Right ventricle myocardium superior (tissue), 1 donor: ENCODE data around the gene TMEM14B. TPM values are rescaled to one million over a fixed set of nuclear protein-coding genes. Genes with fewer than 3 reads are reported as not detected.

ENCODE experiments used
- ATAC-seq: fragments of 200-7000 bp; cut with Tn5 transposase; one replicate; pipeline ENCODE4 v1.9.1; 2020; ENCODE audit warnings: mild to moderate bottlenecking; ENCODE audit not compliant: poor library complexity
- DNase-seq: peaks from one replicate; pipeline ENCODE4 v3.0.0-alpha.2; 2020
- intact Hi-C: fragments of 100-400 bp; cut with DNase I; formaldehyde crosslinking; loops from one replicate; pipeline ENCODE4 v1.11.2; 2022
- total RNA-seq: library from RNA; stranded (reverse); fragmentation: NEBNext Ultra II Directional; extraction: Animal tissue kit (Norgen Biotek cat#: 25700); gene quantifications from one replicate; pipeline ENCODE4 v1.2.1, GENCODE V29; 2021
- donor health status: DM: no; HTN: yes; CAD: no; lungs with severe emphysema.

Gene TMEM14B
- total RNA-seq, 1 donor from 2014 or later: 120 TPM

- intact Hi-C loops: loop anchor here (2.0 kb wide), 1 partner anchor 322 kb away; no protein-coding TSS in a partner anchor
- DNase-seq (no peak), ATAC-seq (no peak)
Measured at GRCh38 chr6:10800810-10801209, 53.2 kb downstream of the TMEM14B start.

GRCh38 chr6:10801224-10801848, 53.7 kb downstream of the TMEM14B start:
- intact Hi-C loops: loop anchor here (2.0 kb wide), 1 partner anchor 323 kb away; no protein-coding TSS in a partner anchor
- peak; percentile 67 for DNase-seq
- ATAC-seq: peak; percentile 89

Other genes with a start within 250 kb of the TMEM14B start
- gene GCNT2, start 226.5 kb upstream of the TMEM14B start, total RNA-seq: 37.1 TPM
- gene C6orf52, start 53.2 kb upstream of the TMEM14B start, total RNA-seq: 0.78 TPM
- 10.4 TPM for gene PAK1IP1, start 52.8 kb upstream of the TMEM14B start, total RNA-seq
- 124 TPM for gene TMEM14C, start 24.7 kb upstream of the TMEM14B start, total RNA-seq
- gene MAK, start 90.7 kb downstream of the TMEM14B start, total RNA-seq: not detected
- not detected for gene GCM2, start 134.2 kb downstream of the TMEM14B start, total RNA-seq
- gene SYCP2L, start 139.2 kb downstream of the TMEM14B start, total RNA-seq: 0.75 TPM